Measurements from ENCODE around the gene IL24.

- TF ChIP-seq CTCF (conservative IDR thresholded peaks at IDR 0.05), result no peak
- no peak for TF ChIP-seq ZFX (IDR thresholded peaks at IDR 0.05)
Observed at GRCh38 chr1:206915030-206915735, 17.9 kb downstream of the IL24 start.
